GM23248 (cell line): ENCODE data around the gene XPC.

Source experiments
- EZH2 ChIP-seq: fragments of 200-600 bp; sonication (generic); IDR thresholded peaks from 2 replicates; pipeline ENCODE4 v1.6.1; 2018; ENCODE audit warnings: antibody characterized with exemption, mild to moderate bottlenecking; ENCODE audit not compliant: insufficient read depth, poor library complexity, severe bottlenecking
- EZH2phosphoT487 ChIP-seq: fragments of 200-600 bp; sonication (generic); IDR thresholded peaks from 2 replicates; pipeline ENCODE4 v1.6.1; 2018; ENCODE audit warnings: antibody characterized with exemption, moderate library complexity, mild to moderate bottlenecking, low read depth; ENCODE audit not compliant: insufficient read depth

DNA sequence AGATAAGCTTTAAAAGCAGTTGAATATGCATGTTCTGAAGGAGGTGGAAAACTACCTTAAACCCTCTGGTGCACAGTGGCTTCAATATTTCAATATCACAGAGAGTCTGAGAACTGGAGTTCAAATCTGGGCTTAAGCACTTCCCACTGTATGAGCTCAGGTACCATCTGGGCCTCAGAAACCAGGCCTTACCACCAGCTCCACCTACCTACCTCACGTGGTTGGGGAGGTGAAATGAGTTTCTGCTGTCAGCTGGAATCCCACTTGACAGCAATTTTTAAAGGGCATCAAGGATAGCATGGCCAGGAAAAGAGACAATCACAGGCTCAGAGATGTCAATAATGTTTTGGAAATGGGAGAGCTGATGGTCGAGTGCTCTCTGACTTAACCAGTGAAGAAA, 58.8 kb downstream of the XPC start:
- TF ChIP-seq EZH2 = no peak
- no peak for TF ChIP-seq EZH2phosphoT487
